Occipital lobe (tissue), 2 donors: ENCODE data around the gene TJP1. TPM values are rescaled to one million over a fixed set of nuclear protein-coding genes. Genes with fewer than 3 reads are reported as not detected.
A peak's percentile ranks its signal among the peaks of the same experiment; 100 is the strongest.
"Not testable (repeated sequence)": the region's sequence is repeated elsewhere in the genome, so short reads cannot be mapped to it uniquely, and the experiment has no call there.

Experiments used
- DNase-seq: peaks from one replicate; lab custom pipeline; 2025; lab: John Stamatoyannopoulos, UW
- total RNA-seq: library from RNA; depleted of rRNA; stranded (reverse); fragments of >200 nt; gene quantifications from one replicate; pipeline ENCODE4 v1.2.3, GENCODE V29; 2014

TJP1 gene
- total RNA-seq, 1 donor from 2014 or later: 48.7 TPM

- peak; percentile 35 for DNase-seq
Observed at GRCh38 chr15:29685156-29686078, 136.9 kb downstream of the TJP1 start.

- DNase-seq: no peak
Observed at GRCh38 chr15:29682781-29683180, 139.5 kb downstream of the TJP1 start.

DNA sequence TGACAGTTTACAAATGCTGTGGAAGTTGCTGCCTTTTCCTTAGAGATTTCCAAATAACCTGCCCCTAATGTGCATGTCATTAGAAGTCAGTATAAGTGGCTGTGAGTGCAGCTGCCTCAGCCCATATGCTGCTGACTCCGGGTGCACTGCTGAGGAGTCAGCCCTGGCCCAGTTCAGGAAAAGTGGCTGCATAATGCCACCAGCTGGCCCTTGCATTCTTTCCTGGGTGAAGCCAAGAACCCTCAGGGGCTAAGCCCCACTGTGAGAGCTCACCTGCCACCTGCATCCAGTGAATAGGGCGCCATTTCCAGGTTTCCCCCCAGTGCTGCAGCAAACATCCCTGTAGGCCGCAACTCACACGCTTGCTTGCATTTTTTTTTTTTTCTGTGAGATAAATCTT is 139.9 kb downstream of the TJP1 start:
- DNase-seq: no peak

GRCh38 chr15:29681946-29682345 is 140.3 kb downstream of the TJP1 start:
- DNase-seq: no peak

DNA sequence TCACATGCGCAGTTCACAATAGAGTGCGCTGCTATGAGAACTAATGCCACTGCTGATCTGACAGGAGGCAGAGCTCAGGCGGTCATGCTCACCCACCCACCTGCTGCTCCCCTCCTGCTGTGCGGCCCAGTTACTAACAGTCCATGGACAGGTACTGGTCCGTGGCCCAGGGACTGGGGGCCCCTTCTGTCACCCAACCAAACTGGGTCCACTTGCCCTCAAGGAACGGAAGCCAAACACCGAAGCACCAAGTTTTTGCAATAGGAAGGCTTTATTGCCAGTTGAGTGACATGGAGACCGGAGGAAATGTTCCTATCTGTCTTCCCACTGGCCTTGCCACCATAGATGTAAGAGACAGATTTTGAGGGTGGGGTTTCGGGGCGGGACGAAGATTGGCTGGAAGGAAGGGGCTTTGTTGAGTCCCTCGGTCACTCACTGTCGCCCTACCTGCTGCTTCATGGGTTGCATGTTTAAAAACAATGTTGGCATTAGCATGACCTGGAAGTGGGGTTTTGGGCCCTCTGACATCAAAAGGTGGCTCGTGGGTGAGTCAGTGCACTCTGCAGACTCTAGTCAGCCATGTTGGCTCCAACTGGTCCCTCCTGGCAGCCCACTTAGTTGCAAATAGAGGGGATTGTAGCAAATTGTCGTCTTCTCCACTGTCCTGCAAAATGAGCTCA is 141.0 kb downstream of the TJP1 start:
- no peak for DNase-seq

DNA sequence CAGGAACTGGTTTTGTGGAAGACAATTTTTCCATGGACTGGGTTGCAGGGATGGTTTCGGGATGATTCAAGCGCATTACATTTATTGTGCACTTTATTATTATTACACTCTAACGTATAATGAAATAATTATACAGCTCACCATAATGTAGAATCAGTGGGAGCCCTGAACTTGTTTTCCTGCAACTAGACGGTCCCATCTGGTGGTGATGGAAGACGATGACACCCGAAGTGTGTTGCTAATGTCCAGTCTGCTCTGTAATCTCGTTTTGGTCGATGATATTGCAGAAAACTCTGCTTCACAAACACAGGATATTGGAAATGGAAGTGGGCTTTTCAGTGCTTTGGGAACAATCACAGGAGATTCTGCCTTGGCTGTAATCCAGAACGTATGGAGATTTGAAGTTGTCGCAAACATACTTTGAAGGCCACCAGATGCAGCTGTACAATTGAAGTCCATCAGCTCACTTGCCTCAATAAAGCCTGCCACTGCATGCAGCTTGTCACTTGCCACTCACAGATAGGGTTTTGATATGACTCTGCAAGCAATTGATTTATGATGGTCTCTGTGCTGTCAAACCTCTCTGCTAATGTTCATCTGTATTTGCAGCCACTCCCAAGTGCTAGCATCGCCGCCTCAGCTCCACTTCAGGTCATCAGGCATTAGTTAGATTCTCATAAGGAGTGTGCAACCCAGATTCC is 141.7 kb downstream of the TJP1 start:
- DNase-seq: no peak

GRCh38 chr15:29678504-29679034 is 143.7 kb downstream of the TJP1 start:
- DNase-seq: no peak

GRCh38 chr15:29677871-29678461 is 144.3 kb downstream of the TJP1 start:
- no peak for DNase-seq

- DNase-seq: no peak
Observed at GRCh38 chr15:29677455-29677854, 144.8 kb downstream of the TJP1 start.

DNA sequence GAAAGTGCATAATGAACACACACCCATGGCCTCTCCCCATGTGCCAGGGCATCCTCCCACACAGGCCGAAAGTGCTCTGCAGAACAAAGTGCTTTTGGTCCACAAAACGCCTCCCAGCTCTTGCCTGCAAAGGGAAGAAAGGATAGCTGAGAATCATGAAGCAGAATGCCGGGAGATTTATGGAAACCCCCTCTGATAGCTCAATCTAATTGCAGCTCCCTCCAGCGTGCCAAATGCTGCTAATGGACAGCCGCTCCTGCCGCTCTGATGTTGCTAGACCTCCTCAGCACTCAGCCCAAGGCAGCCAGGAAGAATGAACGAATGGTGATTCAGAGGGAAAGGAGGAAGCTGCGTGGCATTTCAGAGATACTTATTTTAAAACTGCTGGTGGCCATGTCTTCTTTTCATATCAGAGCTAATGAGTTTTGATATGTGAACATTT is 145.3 kb downstream of the TJP1 start:
- no peak for DNase-seq

GRCh38 chr15:29676374-29676960 is 145.8 kb downstream of the TJP1 start:
- DNase-seq: not testable (repeated sequence)

DNA sequence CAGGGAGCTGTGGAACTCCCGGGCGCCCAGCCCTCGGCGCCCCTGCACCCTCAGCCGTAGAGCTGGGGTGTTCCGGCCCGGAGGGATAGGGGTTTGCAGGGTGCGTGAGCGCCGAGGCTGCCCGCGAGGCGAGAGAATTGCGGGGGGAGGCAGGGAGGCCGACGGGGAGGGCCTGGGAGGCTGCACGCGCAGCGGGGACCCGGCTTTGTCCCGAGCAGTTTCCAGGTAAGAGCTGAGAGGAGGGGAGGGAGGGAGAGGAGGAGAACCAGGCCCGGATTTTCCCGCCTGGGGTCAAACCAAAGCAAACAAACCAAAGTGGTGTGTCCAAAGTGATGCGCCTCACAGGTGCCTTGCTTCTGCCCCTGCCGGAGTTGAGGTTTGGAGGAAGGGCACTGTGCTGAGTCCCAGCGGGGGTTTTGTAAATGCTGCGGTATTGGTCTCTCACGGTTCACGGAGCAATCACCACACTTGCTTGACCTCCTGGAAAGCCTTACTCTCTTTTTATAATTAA is 146.4 kb downstream of the TJP1 start:
- DNase-seq: no peak

GRCh38 chr15:29674661-29675533 is 147.4 kb downstream of the TJP1 start:
- DNase-seq: no peak

GRCh38 chr15:29672923-29673809 is 149.1 kb downstream of the TJP1 start:
- DNase-seq: no peak

DNA sequence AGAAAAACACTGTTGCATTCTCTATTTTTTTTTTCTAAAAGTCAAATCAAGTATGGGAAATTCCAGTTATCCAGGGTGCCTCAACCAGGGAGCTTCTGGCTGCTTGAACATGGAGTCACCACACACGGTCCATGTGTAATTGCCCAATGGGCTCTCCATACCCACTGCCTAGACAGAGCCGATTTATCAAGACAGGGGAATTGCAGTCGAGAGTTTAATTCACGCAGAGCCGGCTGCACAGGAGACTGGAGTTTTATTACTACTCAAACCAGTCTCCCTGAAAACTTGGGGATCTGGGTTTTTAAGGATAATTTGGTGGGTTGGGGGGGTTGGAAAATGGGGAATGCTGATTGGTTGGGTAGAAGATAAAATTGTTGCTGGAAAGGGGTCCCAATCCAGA is 149.8 kb downstream of the TJP1 start:
- DNase-seq: no peak

- DNase-seq: not testable (repeated sequence)
Observed at GRCh38 chr15:29672046-29672445, 150.2 kb downstream of the TJP1 start.

DNA sequence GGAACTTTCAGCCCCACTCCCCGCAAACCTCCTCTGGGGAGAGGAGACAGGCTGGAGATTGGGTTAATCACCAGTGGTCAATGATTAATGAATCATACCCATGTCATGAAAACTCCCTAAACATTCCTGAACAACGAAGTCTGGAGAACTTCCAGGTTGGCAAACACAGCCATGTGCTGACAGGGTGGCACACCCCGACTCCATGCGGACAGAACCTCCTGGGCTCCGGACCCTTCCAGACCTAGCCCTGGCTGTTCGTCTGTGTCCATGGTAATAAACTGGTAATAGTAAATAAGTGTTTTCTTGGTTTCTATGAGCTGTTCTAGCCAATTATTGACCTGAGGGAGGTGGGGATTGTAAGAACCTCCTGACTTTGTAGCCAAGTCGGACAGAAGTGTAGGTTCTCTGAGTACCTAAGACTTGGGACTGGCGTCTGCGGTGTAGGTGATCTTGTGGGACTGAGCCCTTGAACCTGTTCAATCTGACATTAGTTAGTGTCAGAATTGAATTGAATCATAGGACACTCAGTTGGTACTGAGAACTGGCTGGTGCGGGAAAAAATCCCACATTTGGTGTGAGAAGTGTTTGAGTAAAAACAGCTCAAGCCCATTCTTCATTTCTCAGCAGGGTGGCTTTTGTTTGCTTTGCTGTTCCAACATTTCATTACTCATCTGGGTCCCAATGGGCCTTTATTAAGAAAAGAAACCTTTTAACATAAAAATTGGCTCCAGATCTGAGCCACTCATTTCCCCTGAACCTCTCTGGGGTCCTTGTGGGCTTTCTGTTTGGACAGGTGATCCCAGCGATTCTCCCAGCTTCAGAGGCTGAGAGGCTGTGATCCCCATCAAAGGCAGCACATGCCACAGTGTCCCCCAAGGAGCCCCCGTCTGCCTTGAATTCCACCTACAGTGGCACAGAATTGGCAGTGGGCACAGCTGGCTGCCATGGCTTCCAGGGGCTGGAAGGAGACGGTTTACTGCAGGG is 151.0 kb downstream of the TJP1 start:
- DNase-seq: no peak
